HG03457 (cell line): ENCODE results near the gene LRRC4B.

Source experiments
- ATAC-seq: cut with Tn5 transposase; IDR thresholded peaks from one replicate; pipeline ENCODE4 v1.9.1; 2021; ENCODE audit warnings: moderate number of reproducible peaks; ENCODE audit not compliant: unreplicated experiment

Gene LRRC4B

DNA sequence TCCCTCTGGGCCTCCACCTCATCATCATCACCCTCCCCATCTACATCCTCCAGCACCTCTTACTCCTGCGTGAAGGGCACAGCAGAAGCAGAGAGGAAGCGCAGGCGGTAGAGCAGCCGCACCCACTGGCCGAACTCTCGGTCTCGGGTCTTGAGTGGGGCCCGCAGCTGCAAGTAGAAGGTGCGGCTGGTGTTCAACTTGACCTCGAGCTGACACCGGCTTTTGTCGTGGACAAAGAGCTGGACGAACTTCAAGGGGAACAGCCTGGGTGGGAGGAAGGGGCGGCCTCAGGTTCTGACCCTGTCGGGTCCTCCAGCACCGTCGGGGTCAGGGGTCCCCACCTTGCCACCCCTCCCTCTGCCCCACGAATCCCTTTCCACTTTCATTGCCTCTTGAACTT lies 100.7 kb downstream of the LRRC4B start:
- no peak for ATAC-seq
